ENCODE results near the gene RTKN2.
"Not testable (repeated sequence)": the region's sequence is repeated elsewhere in the genome, so short reads cannot be mapped to it uniquely, and the experiment has no call there.

Gene RTKN2, protein sequence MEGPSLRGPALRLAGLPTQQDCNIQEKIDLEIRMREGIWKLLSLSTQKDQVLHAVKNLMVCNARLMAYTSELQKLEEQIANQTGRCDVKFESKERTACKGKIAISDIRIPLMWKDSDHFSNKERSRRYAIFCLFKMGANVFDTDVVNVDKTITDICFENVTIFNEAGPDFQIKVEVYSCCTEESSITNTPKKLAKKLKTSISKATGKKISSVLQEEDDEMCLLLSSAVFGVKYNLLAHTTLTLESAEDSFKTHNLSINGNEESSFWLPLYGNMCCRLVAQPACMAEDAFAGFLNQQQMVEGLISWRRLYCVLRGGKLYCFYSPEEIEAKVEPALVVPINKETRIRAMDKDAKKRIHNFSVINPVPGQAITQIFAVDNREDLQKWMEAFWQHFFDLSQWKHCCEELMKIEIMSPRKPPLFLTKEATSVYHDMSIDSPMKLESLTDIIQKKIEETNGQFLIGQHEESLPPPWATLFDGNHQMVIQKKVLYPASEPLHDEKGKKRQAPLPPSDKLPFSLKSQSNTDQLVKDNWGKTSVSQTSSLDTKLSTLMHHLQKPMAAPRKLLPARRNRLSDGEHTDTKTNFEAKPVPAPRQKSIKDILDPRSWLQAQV

DNA sequence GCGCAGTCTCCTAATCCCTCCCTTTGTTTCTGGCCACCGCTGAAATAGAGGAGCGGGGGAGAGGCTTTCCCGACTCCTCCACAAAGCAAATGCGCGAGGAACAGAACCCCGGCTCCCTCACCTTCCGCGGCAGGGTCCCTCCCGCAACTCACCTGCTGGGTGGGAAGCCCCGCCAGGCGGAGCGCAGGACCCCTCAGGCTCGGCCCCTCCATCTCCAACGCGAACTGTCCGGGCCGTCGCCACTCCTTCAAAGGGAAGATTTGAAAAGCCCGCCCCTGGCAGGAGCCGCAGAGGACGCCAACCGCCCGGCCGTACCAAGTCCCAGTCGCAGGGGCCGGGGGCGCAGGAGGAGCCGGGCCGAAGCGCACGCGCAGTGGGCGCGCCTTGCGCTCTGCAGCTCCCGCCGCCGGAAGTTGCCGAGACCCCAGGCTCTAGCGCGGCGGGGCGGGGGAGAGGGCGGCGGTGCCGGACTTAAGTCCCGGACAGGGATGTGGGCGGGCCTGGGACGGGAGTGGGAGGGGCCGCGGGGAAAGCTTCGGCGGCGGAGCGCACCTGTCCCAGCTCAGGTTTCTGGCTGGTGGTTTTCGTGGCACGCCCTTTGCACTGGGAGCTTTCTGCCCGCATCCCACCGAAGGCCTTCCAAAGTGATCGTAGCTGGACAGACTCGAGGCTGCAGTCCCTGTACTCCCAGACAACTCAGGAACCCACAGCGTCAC, at the start of gene RTKN2:
Gene RTKN2 (minus strand): TSS at position 446 of the 716 bp plus-strand sequence. CDS start 234 bp downstream, at position 212.
- DNase-seq: peak; percentile 90 to 93

DNA sequence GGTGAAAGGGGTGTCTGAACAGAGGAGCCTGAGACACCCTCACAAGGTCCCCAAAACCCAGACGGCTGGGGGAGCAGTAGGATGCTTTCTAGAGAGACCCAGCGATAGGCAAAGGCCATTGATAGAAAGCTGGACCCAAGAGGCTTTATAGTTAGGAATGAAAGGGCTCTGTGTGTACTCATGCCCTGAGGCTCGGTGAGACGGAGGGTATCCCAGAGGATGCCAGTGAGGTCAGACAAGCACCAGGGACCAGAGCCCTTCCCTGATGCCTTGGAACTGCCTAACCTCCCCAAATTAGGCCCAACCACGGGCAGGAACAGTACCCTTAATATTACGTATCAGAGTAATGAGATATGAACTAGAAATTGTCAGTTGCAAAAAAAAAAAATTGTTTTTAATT, 48.6 kb upstream of the RTKN2 start:
- DNase-seq: no peak

DNA sequence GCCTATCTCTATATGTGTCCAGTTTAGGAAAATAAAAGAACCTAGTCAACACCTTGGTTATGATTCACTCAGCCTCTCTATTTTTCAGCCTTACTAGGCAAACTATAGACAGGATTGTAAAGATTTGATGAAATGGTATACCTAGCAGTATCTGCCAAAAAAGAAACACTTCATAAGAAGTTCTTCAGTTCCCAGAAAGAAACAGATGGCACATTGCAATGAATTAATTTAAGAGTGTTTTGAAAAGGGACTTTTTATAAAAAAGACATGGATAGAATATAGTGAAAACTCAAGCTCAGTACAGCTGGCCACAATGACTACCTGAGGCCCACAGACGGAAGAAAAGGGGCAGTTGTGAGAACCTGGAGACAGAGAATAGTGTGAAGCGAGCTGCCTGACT, 40.6 kb upstream of the RTKN2 start:
- DNase-seq: no peak

DNA sequence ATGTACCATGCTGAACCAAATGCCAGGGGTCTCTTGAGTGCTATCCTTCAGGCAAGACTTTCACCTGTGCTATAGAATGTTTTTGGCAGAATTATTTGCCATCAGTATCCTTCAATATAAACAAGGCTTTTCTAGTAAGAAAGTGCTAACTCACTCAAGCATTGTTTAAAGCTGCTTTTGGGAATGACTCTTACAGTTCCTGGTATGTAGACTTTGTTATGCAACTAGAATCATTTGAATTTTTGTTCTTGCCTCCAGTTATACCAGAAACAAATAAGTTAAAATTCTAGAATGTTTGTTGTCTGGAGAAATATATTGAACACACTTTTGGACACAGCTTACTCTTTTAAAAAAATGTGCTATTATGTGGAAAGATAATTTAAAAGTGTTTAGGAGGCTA, 39.5 kb upstream of the RTKN2 start:
- DNase-seq: no peak

DNA sequence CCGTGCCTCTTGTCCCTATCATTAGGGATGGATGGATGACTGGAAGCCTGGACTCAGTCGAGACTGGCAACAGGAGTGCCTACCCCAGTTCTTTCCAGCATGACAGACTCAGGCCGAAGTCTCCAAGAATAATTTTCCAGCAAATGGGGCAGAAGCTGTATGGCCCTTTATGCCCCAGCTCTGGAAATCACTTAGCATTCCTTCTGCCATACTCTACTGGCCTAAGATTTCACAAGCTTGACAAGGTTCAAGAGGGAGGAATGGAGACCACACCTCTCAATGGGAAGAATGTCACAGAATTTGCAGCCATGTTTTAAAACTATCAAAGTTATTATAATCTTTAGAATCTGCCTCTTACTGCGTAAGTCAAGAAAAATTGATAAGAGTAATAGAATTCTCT, 39.0 kb upstream of the RTKN2 start:
- DNase-seq: no peak

DNA sequence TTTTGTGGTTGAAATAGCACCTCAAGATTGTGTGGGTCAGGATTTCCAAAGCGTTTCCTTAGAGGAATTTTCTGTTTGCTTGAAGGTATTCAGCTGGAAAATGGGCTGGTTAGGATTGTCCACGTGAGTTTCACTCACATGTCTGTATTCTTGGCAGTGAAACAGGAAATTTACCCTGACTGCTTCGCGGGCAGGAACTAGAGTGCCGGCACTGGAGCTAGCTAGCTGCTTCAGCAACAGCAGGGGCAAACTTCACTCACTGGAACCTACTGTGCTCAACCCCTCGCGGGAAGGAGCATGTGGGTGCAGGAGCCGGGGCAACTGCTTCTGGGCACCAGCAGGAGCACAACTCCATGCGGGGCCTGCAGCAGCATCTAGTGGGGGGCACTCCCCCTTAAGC, 38.0 kb upstream of the RTKN2 start:
- DNase-seq: no peak

DNA sequence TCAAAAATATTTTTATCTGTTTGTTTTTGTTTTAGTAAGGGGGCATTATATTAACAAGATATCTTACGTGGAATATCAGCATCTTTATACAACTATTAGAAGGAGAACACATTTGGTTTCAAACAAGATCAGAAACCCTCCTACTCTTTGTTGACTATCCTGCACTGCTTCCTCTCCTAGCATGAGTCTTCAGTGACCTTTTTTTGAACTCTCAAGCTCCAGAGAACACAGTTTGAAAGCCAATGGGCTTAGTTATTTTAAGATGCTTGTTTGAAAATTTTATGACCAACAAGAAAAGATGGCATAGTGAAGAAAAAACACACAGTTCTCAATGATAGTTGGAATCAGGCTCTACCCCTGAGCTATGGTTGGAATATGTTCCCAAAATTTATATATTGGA, 37.2 kb upstream of the RTKN2 start:
- DNase-seq: no peak

DNA sequence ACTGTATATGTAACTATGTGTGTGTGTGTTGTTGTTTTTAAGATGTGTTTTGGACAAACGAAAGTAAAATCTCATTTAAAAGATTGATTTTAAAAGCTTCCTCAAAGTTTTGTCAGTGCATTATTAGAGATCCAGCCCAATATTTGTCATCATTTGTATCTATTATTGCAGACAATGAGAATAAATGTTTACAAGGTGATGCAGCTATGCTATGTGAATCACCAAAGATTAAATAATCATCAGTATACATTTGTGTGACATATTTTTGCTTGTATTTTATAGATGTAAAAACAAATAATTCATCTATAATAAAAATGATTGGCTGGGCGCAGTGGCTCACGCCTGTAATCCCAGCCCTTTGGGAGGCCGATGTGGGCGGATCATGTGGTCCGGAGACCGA, 35.3 kb upstream of the RTKN2 start:
- DNase-seq: no peak

DNA sequence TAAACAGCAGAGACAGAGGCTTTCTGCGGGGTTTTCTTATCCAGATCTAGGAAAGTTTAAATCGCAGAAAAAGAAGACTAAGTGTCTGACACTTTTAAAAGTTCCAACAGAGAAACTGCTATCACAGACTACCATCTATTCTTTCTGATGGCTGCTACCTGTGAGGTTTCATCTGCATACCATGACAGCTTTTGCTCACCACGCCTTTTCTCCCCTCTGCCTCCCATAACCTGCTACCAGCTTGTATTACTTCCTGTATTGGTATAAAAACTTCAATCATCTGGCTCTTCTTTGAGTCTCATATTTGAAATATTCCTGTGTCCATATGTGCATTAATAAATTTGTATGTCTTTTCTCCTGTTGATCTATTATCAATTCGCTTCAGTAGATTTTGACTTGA, 34.1 kb upstream of the RTKN2 start:
- no peak for DNase-seq

DNA sequence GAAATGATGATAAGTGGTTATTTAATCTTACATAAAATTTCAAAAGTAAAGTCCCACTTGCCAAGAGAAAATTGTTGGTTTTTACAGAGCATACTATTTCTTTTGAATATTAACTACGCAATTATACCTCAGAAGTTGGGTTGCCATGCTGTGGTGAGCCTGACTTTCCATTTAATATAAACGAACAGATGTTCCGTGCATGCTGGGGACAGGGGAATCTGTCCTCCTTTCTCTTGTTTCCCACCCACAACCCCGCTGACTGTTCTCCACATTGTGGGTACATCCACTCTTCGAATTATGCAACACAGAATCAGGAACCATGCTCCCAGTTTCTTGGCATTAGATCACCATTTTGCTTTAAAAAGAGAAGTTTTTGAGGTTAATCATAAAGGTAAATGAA, 29.2 kb upstream of the RTKN2 start:
- DNase-seq: no peak

DNA sequence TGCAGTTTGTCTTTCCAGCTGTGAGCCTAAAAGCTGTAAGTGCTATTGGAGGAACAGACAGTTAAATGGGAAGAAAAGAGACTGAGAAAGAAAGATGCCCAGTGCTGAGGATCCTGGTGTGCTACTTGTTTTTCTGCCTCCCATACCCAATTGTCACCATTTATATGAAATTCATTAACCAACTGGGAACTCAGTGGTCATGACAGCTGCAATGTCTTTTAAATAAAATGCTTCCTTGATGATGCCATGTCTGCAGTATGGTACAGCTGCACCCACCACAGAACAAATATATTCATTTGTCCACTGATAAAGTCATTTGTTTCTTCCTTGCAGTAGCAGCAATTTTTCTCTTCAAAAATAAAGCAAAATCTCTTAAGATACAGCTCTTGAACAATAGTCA, 15.6 kb upstream of the RTKN2 start:
- DNase-seq: no peak

DNA sequence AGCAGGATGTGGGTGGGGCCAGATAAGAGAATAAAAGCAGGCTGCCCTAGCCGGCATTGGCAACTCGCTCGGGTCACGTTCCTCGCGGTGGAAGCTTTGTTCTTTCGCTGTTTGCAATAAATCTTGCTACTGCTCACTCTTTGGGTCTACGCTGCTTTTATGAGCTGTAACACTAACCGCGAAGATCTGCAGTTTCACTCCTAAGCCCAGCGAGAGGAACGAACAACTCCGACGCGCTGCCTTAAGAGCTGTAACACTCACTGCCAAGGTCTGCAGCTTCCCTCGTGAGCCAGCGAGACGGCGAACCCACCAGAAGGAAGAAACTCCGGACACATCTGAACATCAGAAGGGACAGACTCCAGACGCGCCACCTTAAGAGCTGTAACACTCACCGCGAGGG, 12.7 kb upstream of the RTKN2 start:
- not testable (repeated sequence) for DNase-seq

DNA sequence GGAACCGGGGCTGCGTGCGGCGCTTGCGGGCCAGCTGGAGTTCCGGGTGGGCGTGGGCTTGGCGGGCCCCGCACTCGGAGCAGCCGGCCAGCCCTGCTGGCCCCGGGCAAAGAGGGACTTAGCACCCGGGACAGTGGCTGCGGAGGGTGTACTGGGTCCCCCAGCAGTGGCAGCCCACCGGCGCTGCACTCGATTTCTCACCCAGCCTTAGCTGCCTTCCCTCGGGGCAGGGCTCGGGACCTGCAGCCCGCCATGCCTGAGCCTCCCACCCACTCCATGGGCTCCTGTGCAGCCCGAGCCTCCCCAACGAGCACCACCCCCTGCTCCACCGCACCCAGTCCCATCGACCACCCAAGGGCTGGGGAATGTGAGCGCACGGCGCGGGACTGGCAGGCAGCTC, 11.7 kb upstream of the RTKN2 start:
- DNase-seq: not testable (repeated sequence)

DNA sequence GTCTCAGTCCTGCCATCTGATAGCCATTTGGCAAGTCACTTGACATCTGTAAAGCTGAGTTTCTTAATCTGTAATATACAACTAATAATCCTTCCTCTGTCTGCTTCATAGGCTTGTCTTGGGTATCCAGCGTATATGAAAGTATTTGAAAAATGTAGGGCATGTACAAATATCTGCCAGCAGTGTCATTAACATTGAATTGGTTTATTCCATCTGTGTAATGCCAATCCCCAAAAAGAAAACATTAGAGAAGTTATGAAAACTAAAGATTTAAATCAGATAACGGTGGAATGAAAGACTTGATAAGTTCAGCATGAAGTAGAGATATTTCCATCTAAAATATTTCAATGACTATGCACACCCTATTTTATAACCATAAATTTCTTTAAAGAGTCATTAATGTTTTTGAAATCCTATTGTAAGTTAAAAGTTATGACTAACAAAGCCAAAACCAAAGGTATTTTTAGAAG, 9.8 kb upstream of the RTKN2 start:
- no peak for DNase-seq

DNA sequence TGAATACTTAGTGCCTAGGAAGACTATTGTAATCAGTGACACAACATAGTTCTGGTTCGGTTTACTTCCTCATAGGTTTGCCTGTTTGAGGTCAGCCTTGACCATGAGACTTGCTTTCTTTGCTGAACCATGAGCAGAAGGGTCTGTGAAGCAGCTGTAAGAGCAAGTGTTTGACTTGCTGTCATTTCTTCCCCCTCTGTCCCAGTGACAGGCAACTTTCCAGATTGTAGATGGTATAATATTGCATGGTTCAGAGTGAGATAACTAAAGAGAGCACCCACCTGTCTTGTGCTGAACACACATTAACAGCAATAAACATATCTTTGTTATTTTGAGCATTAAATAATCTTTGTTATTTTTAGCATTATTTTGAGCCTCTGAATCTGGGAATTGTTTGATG, 9.3 kb upstream of the RTKN2 start:
- DNase-seq: no peak

DNA sequence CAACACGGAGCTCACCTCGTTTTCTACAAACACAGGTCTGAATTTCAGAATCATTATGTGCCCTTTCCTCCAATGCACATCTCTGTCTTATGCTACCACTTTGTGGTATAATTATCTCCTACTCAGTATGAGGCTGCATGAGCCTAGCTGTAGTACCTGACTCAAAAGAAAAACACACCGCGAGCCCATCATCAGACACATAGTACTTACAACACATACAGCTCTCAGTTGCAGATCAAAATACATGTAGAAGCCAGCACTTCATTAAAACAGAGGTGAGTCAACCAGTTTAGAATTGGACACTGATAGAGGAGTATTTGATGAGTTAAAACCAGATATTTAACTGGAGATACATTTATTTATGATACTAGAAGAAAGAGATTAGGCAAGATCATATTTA, 1.4 kb upstream of the RTKN2 start:
- no peak for DNase-seq

DNA sequence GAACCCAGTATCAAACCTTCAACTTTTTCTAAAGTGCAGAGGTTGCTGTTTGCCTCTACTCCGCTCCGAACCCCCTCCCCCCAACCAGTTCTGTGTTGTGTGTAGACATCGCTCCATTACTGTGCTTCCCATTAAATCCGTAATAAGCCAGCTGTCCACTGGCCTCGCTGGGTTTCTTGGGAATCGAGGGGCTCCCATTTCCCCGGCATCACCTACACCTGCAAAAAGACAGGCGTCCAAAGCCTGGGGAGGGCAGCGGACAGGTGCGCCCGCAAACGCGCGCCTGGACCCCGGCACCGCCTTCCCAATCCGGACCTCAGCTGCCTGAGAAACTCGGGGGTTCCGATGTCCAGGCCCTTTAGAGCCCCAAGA, 631 bp downstream of the RTKN2 start:
- DNase-seq: peak in 1 of 2 experiments; percentile 37

DNA sequence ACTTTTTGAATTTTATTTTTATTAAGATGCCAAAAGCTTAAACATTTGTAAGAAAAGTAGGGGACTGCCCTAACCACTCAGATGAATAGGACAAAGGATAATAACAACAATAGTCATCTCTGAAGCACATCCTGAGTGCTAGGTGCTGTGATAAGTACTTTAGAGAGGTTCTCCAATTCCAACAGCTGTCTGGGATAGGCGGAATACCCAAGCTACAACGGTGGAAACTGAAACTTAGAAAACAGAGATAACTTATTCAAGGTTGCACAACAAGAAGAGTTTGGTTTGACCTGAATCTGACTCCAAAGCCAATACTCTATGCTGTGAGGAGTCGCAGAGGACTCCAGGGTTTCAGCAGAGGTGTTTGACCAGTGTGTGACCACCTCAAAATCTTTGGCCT, 2.0 kb downstream of the RTKN2 start:
- no peak for DNase-seq

DNA sequence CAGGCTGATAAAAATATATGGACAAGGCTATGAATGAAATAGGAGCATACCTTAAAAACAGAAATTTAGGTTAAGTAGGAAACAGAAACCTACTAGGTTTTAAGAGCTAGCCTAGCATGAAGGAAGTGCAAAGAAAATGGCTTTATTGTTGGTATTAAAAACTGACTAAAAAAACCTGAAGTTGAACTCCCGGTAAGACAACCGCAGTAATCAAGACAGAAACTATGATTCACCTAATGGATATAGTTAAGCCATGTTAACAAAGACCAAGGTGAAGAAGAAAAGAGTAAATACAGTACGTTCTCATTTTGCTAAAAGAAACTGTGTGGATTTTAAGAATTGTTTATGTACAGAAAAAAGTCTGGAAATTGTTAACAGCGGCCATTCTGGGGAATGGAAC, 2.5 kb downstream of the RTKN2 start:
- DNase-seq: no peak

DNA sequence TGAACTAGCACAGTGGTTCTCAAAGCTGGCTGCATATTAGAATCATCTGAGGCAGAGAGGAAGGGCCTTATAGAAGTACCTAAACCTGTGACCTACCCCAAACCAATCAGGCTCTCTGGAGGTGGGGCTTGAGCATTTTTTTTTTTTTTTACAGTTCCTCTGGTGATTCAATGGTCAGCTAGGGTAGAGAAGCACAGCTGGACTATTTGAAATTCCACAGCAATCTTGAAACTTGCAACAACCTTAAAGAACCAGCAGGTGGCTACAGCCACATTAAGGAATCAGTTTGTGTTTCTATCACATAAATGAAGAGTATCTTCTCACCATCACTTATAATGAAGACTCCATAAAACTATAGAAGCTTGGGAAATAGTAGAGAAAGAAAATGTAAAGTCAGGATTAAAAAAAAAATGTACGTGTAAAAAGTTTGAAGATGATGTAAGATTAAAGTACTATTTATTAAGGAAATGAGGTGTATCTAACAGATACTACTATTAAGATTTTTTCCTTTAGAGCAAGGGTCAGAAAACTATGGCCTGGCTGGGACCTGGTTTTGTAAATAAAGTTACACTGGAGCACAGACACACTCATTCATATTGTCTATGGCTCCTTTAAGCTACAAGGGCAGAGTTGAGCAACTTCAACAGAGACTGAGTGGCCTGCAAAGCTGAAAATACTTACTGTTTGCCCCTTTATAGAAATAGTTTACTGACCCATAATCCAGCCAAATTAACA, 3.8 kb downstream of the RTKN2 start:
- DNase-seq: peak; percentile 55 to 83

DNA sequence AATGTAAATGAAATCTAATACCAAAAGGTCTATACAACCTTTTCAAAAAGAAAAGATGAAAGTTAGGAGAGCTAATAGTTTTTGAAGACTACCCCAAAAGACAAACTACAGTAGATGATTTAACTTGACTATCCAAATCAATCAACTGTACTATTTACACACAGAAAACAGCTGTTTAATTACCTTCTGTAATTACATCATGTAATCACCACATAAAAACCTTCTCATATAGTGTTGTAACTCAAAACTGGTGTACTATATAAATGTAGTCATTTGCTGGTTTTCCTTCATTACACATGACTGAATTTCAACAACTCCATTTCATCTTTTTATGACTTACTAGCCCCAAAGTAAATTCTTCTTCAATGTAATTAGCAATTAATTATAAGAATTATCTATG, 4.5 kb downstream of the RTKN2 start:
- no peak for DNase-seq

DNA sequence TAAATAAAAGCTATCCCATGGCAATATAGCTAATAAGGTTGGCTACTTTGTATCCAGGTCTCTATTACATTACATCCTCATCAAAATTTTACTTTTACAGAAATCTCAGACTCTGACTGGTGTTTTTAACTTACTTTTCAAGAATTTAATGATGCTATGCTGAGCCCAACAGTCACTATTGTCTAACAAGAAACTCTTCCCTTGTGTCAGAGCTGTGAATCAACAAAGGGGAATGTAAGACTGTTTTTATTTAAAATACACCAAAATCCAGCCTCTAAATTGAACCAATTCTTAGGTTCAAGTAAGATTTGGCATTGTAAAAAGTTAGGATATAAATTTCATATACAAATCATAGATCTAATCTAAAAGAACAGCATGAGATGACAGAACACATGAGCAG, 7.0 kb downstream of the RTKN2 start:
- no peak for DNase-seq

DNA sequence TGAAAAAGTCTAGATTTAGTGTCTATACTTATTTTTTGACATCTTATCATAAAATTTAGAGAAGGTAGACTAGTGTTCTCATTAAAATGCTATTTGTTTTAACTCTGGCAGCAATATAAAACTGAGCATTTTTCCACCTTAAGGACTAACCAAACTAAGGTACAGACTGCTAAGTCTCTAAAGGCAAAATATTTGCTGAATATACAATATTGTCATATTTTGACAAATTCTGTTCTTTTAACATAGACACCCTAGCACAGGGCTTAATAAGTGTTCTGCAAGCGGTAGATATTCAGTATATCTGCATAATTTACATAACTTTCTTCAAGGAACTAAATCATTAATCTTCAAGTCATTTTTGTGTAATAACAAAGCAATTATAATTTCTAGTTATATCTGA, 8.6 kb downstream of the RTKN2 start:
- no peak for DNase-seq

All from Kasumi-1 (cell line).